Measurements from ENCODE around the gene CACNA1A. TPM values are rescaled to one million over a fixed set of nuclear protein-coding genes. Genes with fewer than 3 reads are reported as not detected.
A peak's percentile ranks its signal among the peaks of the same experiment; 100 is the strongest.

CACNA1A gene
- total and polyA plus RNA-seq, 5 donors: 0.65 to 1.3 (median 0.88) TPM

GRCh38 chr19:13302526-13303270 is 203.6 kb downstream of the CACNA1A start:
- Histone ChIP-seq H3K27me3 (ENCODE audit: control insufficient read depth, insufficient read depth) (no peaks in the 10 kb centered on the region), H3K4me3 (ENCODE audit: low read length) (no peak overlapping the region), H3K27ac (ENCODE audit: low read length) (no peak overlapping the region), H3K9me3 (ENCODE audit: control insufficient read depth, low read length) (no peaks in the 10 kb centered on the region), H3K4me1 (ENCODE audit: control insufficient read depth, insufficient read depth, low read length) (no peaks in the 10 kb centered on the region)
- 27% methylated on average over 12 of the region's 12 CpGs for WGBS
- ATAC-seq (no peak), DNase-seq (peak in 1 of 3 donors; percentile 55)
- intact Hi-C loops (cut with DNase I): no loop called here

- Histone ChIP-seq H3K27me3 (ENCODE audit: control insufficient read depth, insufficient read depth) (no peaks in the 10 kb centered on the region), H3K27ac (ENCODE audit: low read length) (no peak overlapping the region), H3K4me1 (ENCODE audit: control insufficient read depth, insufficient read depth, low read length) (no peaks in the 10 kb centered on the region), H3K4me3 (ENCODE audit: low read length) (no peak overlapping the region), H3K9me3 (ENCODE audit: control insufficient read depth, low read length) (no peaks in the 10 kb centered on the region)
- DNase-seq (no peak), ATAC-seq (no peak)
- 64% methylated on average over 10 of the region's 10 CpGs for WGBS
- intact Hi-C loops (cut with DNase I): no loop called here
These were observed 204.5 kb downstream of the CACNA1A start for GRCh38 chr19:13301627-13302334.

GRCh38 chr19:13300421-13301030 is 205.8 kb downstream of the CACNA1A start:
- Histone ChIP-seq H3K4me3 (ENCODE audit: low read length) (no peak overlapping the region), H3K9me3 (ENCODE audit: control insufficient read depth, low read length) (no peaks in the 10 kb centered on the region), H3K4me1 (ENCODE audit: control insufficient read depth, insufficient read depth, low read length) (no peaks in the 10 kb centered on the region), H3K27me3 (ENCODE audit: control insufficient read depth, insufficient read depth) (no peaks in the 10 kb centered on the region), H3K27ac (ENCODE audit: low read length) (no peak overlapping the region)
- intact Hi-C loops (cut with DNase I): no loop called here
- DNase-seq (no peak), ATAC-seq (no peak)
- 63% methylated on average over 7 of the region's 7 CpGs for WGBS

GRCh38 chr19:13299838-13300237 is 206.4 kb downstream of the CACNA1A start:
- Histone ChIP-seq H3K4me3 (ENCODE audit: low read length) (no peak overlapping the region), H3K27ac (ENCODE audit: low read length) (no peak overlapping the region), H3K27me3 (ENCODE audit: control insufficient read depth, insufficient read depth) (no peaks in the 10 kb centered on the region), H3K4me1 (ENCODE audit: control insufficient read depth, insufficient read depth, low read length) (no peaks in the 10 kb centered on the region), H3K9me3 (ENCODE audit: control insufficient read depth, low read length) (no peaks in the 10 kb centered on the region)
- 74% methylated on average over 10 of the region's 10 CpGs for WGBS
- ATAC-seq (no peak), DNase-seq (no peak)
- intact Hi-C loops (cut with DNase I): no loop called here

- Histone ChIP-seq H3K27me3 (ENCODE audit: control insufficient read depth, insufficient read depth) (no peaks in the 10 kb centered on the region), H3K4me1 (ENCODE audit: control insufficient read depth, insufficient read depth, low read length) (no peaks in the 10 kb centered on the region), H3K9me3 (ENCODE audit: control insufficient read depth, low read length) (no peaks in the 10 kb centered on the region), H3K4me3 (ENCODE audit: low read length) (peak overlapping the region; percentile 6), H3K27ac (ENCODE audit: low read length) (no peak overlapping the region)
- intact Hi-C loops (cut with DNase I): no loop called here
- 38% methylated on average over 92 of the region's 92 CpGs for WGBS
- ATAC-seq (no peak), DNase-seq (peak in 2 of 3 donors; percentile 43 to 62)
These were observed 207.5 kb downstream of the CACNA1A start for GRCh38 chr19:13298565-13299481.

GRCh38 chr19:13297023-13297422 is 209.3 kb downstream of the CACNA1A start:
- ATAC-seq (no peak), DNase-seq (no peak)
- intact Hi-C loops (cut with DNase I): no loop called here
- Histone ChIP-seq H3K9me3 (ENCODE audit: control insufficient read depth, low read length) (no peaks in the 10 kb centered on the region), H3K4me3 (ENCODE audit: low read length) (no peak overlapping the region), H3K4me1 (ENCODE audit: control insufficient read depth, insufficient read depth, low read length) (no peaks in the 10 kb centered on the region), H3K27ac (ENCODE audit: low read length) (no peak overlapping the region), H3K27me3 (ENCODE audit: control insufficient read depth, insufficient read depth) (no peaks in the 10 kb centered on the region)
- WGBS: 72% methylated on average over 2 of the region's 2 CpGs

- H3K27me3 ChIP-seq (ENCODE audit: control insufficient read depth, insufficient read depth): no peaks in the 10 kb centered on the region
- no peaks in the 10 kb centered on the region for H3K4me1 ChIP-seq (ENCODE audit: control insufficient read depth, insufficient read depth, low read length)
- no peak overlapping the region for H3K27ac ChIP-seq (ENCODE audit: low read length)
- DNase-seq: no peak
- 80% methylated on average over 5 of the region's 5 CpGs for WGBS
- H3K9me3 ChIP-seq (ENCODE audit: control insufficient read depth, low read length): no peaks in the 10 kb centered on the region
- no peak for ATAC-seq
- intact Hi-C loops (cut with DNase I): no loop called here
- no peak overlapping the region for H3K4me3 ChIP-seq (ENCODE audit: low read length)
These were observed 211.3 kb downstream of the CACNA1A start for GRCh38 chr19:13294812-13295567.

- no peak overlapping the region for H3K4me3 ChIP-seq (ENCODE audit: low read length)
- intact Hi-C loops (cut with DNase I): no loop called here
- H3K4me1 ChIP-seq (ENCODE audit: control insufficient read depth, insufficient read depth, low read length): no peaks in the 10 kb centered on the region
- H3K27ac ChIP-seq (ENCODE audit: low read length): no peak overlapping the region
- WGBS: 82% methylated on average over 3 of the region's 3 CpGs
- H3K27me3 ChIP-seq (ENCODE audit: control insufficient read depth, insufficient read depth): no peaks in the 10 kb centered on the region
- ATAC-seq (no peak), DNase-seq (no peak)
- no peaks in the 10 kb centered on the region for H3K9me3 ChIP-seq (ENCODE audit: control insufficient read depth, low read length)
These were observed 214.4 kb downstream of the CACNA1A start for GRCh38 chr19:13291913-13292312.

GRCh38 chr19:13290741-13291140 is 215.5 kb downstream of the CACNA1A start:
- 70% methylated on average over 4 of the region's 4 CpGs for WGBS
- Histone ChIP-seq H3K4me1 (ENCODE audit: control insufficient read depth, insufficient read depth, low read length) (no peaks in the 10 kb centered on the region), H3K9me3 (ENCODE audit: control insufficient read depth, low read length) (no peaks in the 10 kb centered on the region), H3K4me3 (ENCODE audit: low read length) (no peak overlapping the region), H3K27ac (ENCODE audit: low read length) (no peak overlapping the region), H3K27me3 (ENCODE audit: control insufficient read depth, insufficient read depth) (no peaks in the 10 kb centered on the region)
- ATAC-seq: no peak
- intact Hi-C loops (cut with DNase I): no loop called here
- DNase-seq: no peak

- 84% methylated on average over 4 of the region's 4 CpGs for WGBS
- intact Hi-C loops (cut with DNase I): no loop called here
- Histone ChIP-seq H3K27ac (ENCODE audit: low read length) (no peak overlapping the region), H3K4me3 (ENCODE audit: low read length) (no peak overlapping the region), H3K9me3 (ENCODE audit: control insufficient read depth, low read length) (no peaks in the 10 kb centered on the region), H3K27me3 (ENCODE audit: control insufficient read depth, insufficient read depth) (no peaks in the 10 kb centered on the region), H3K4me1 (ENCODE audit: control insufficient read depth, insufficient read depth, low read length) (no peaks in the 10 kb centered on the region)
- DNase-seq (no peak), ATAC-seq (no peak)
These were observed 217.0 kb downstream of the CACNA1A start for GRCh38 chr19:13289295-13289694.

Measured in right cardiac atrium (tissue), 5 donors.